Astrocyte of the spinal cord (primary cell): ENCODE results near the gene PRR20E.

Source experiments
- DNase-seq: peaks from one replicate; pipeline ENCODE4 v3.0.0; 2011; ENCODE audit warnings: low read depth, low spot score
- H3K4me3 ChIP-seq: 2 replicates; pipeline ENCODE4 v1.5.1; 2011; ENCODE audit warnings: low read depth, mild to moderate bottlenecking, low read length, moderate library complexity
- in situ Hi-C: cut with HindIII; loops from 2 replicates; pipeline ENCODE4 v1.10.0; 2017; ENCODE audit warnings: low sequenced_read_pairs
- TF ChIP-seq, protein P1 (sequence below): IDR thresholded peaks from 2 replicates; pipeline ENCODE4 v1.5.1; 2012; ENCODE audit warnings: low read depth, mild to moderate bottlenecking, low read length, inconsistent platforms

The PRR20E gene

DNA sequence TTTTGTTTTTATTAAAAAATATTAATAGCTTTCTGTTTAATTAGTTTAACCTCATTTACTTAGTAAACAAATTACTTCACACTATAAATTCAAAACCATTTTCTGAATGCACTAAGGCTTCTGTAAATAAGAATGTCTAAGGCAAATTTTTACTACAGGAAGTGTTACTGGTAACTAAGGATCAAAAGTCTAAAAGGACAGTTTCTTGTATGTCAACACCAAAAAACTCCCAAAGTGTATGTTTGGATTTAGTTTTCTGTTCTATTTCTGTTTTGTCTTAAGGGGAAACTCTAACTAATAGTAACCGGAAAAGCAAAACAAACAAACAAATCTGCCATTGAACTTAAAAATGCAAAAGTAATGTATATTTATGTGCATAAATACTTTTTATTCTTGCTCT, 24.7 kb downstream of the PRR20E start:
- in situ Hi-C loops, result no loop called here
- no peak for DNase-seq

DNA sequence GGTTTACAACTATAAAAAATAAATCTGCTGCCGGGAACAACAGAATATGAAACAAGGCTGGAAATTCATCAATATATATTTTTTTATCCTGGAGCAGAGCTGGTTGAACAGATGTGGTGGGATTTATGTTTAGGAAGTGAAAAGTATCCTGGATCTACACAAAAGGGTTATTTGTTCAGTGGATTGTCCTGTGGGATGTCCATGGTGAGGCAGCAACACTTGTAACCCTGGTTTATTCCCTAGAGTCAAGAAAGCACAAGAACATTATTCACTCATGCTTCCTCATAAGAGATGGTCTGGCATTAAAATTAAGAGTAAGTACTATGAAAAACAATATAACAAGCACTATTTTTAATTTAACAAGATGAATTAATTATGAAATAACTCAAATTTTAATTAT, 46.0 kb downstream of the PRR20E start:
- no peak overlapping the region for H3K4me3 ChIP-seq
- in situ Hi-C loops, result no loop called here
- TF ChIP-seq, protein P1, sequence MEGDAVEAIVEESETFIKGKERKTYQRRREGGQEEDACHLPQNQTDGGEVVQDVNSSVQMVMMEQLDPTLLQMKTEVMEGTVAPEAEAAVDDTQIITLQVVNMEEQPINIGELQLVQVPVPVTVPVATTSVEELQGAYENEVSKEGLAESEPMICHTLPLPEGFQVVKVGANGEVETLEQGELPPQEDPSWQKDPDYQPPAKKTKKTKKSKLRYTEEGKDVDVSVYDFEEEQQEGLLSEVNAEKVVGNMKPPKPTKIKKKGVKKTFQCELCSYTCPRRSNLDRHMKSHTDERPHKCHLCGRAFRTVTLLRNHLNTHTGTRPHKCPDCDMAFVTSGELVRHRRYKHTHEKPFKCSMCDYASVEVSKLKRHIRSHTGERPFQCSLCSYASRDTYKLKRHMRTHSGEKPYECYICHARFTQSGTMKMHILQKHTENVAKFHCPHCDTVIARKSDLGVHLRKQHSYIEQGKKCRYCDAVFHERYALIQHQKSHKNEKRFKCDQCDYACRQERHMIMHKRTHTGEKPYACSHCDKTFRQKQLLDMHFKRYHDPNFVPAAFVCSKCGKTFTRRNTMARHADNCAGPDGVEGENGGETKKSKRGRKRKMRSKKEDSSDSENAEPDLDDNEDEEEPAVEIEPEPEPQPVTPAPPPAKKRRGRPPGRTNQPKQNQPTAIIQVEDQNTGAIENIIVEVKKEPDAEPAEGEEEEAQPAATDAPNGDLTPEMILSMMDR, result no peak
- DNase-seq, result no peak

More for the DNA sequence above, 24.7 kb downstream of the PRR20E start:
- TF ChIP-seq, protein P1, result no peak
- H3K4me3 ChIP-seq, result no peak overlapping the region
